ENCODE results near the gene BCAS4.

DNA sequence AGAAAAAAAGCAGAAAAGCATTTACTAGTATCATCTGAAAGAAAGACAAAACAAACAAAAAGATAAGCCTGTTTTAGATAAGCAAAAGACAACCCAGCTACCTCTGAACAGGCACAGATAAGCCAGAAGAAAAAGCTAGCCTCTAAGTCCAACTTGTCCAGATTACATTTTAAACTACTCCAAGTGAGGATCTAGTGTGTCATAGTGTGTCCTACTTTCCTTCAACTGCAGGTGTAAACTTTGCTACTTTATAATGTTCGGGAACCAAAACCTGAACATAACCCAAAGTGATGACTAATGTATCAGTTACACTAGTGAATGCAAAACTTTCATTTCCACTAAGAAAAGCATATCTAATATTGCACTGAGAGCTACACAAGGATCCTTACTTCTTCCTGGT is 116.9 kb downstream of the BCAS4 start:
- TF ChIP-seq, protein P1, sequence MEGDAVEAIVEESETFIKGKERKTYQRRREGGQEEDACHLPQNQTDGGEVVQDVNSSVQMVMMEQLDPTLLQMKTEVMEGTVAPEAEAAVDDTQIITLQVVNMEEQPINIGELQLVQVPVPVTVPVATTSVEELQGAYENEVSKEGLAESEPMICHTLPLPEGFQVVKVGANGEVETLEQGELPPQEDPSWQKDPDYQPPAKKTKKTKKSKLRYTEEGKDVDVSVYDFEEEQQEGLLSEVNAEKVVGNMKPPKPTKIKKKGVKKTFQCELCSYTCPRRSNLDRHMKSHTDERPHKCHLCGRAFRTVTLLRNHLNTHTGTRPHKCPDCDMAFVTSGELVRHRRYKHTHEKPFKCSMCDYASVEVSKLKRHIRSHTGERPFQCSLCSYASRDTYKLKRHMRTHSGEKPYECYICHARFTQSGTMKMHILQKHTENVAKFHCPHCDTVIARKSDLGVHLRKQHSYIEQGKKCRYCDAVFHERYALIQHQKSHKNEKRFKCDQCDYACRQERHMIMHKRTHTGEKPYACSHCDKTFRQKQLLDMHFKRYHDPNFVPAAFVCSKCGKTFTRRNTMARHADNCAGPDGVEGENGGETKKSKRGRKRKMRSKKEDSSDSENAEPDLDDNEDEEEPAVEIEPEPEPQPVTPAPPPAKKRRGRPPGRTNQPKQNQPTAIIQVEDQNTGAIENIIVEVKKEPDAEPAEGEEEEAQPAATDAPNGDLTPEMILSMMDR (IDR thresholded peaks at IDR 0.05; ENCODE audit: low read length) = no peak
- no peak for TF ChIP-seq EZH2 (IDR thresholded peaks at IDR 0.05; ENCODE audit: borderline replicate concordance, low read length)
